H1 (cell line): ENCODE results near the gene ALOX5. TPM values are rescaled to one million over a fixed set of nuclear protein-coding genes. Genes with fewer than 3 reads are reported as not detected.
"Not testable (repeated sequence)": the region's sequence is repeated elsewhere in the genome, so short reads cannot be mapped to it uniquely, and the experiment has no call there.

Source experiments
- CTCF ChIA-PET: fragments of 300-600 bp; sonication (Branson Sonifier 250); formaldehyde crosslinking; loops from one replicate; lab custom pipeline; 2021; ENCODE audit not compliant: partially characterized antibody; lab: Charles Lee
- POLR2A ChIA-PET: fragments of 300-600 bp; sonication (Branson Sonifier 250); formaldehyde crosslinking; loops from one replicate; lab custom pipeline; 2021; ENCODE audit warnings: inconsistent platforms; ENCODE audit not compliant: partially characterized antibody; lab: Charles Lee
- DNase-seq, 2 experiments: peaks; one replicate each; pipeline versions ENCODE4 v3.0.0 to v3.0.0-alpha.2; 2010 to 2022; ENCODE audit warnings: low spot score in 2 of 2, low read depth in 1 of 2, mixed read lengths in 1 of 2
- FAIRE-seq: peaks from 2 replicates; lab custom pipeline; 2011; peaks lifted over from hg19 to GRCh38; lab: Jason Lieb, UNC
- H2AFZ ChIP-seq: 2 replicates; pipeline ENCODE4 v1.8.1; 2012; ENCODE audit warnings: low read length, inconsistent platforms
- H2AK5ac ChIP-seq: 2 replicates; pipeline ENCODE4 v1.6.1; 2013; ENCODE audit warnings: low read depth, low read length
- H2BK120ac ChIP-seq: replicated peaks from 2 replicates; pipeline ENCODE3; 2013; ENCODE audit warnings: low read depth, low read length, inconsistent platforms
- H2BK12ac ChIP-seq: 2 replicates; pipeline ENCODE4 v1.6.1; 2013; ENCODE audit warnings: low read depth, low read length
- H2BK15ac ChIP-seq: 2 replicates; pipeline ENCODE4 v1.6.1; 2013; ENCODE audit warnings: low read length
- H2BK20ac ChIP-seq: 2 replicates; pipeline ENCODE4 v1.6.1; 2013; ENCODE audit warnings: low read length
- H2BK5ac ChIP-seq: 2 replicates; pipeline ENCODE4 v1.6.1; 2013; ENCODE audit warnings: low read depth, low read length
- H3K14ac ChIP-seq: 2 replicates; pipeline ENCODE4 v1.6.1; 2013; ENCODE audit warnings: inconsistent platforms; ENCODE audit not compliant: insufficient read length
- H3K18ac ChIP-seq: 2 replicates; pipeline ENCODE4 v1.6.1; 2013; ENCODE audit warnings: low read length; ENCODE audit errors: extremely low read depth
- H3K23ac ChIP-seq: 2 replicates; pipeline ENCODE4 v1.6.1; 2013; ENCODE audit warnings: inconsistent platforms; ENCODE audit not compliant: insufficient read length
- H3K23me2 ChIP-seq: 2 replicates; pipeline ENCODE4 v1.6.1; 2013; ENCODE audit warnings: low read depth, low read length
- H3K27ac ChIP-seq: 2 replicates; pipeline ENCODE4 v1.6.1; 2011; ENCODE audit warnings: low read depth, low read length, inconsistent platforms
- H3K27me3 ChIP-seq, 4 experiments: replicated peaks in 1 of 4; 1 replicate in 1 of 4; 2 replicates in 3 of 4; pipeline versions ENCODE4 v1.6.1 to v1.8.1; 2011 to 2013; ENCODE audit warnings: low read length in 3 of 4, mild to moderate bottlenecking in 3 of 4, inconsistent platforms in 2 of 4, mixed read lengths in 2 of 4, moderate library complexity in 1 of 4; ENCODE audit not compliant: control insufficient read depth in 3 of 4, insufficient read depth in 3 of 4; ENCODE audit errors: extremely low read depth in 1 of 4
- H3K36me3 ChIP-seq, 4 experiments: 2 replicates each; pipeline versions ENCODE4 v1.6.1 to v1.8.1; 2011 to 2013; ENCODE audit warnings: mild to moderate bottlenecking in 4 of 4, low read length in 3 of 4, moderate library complexity in 2 of 4, control low read depth in 1 of 4, inconsistent platforms in 1 of 4; ENCODE audit not compliant: insufficient read depth in 4 of 4, control insufficient read depth in 2 of 4
- H3K4ac ChIP-seq: replicated peaks from 2 replicates; pipeline ENCODE3; 2013; ENCODE audit warnings: low read length, low read depth, mixed read lengths, inconsistent platforms; ENCODE audit not compliant: insufficient read length
- H3K4me1 ChIP-seq, 4 experiments: replicated peaks in 1 of 4; 1 replicate in 1 of 4; 2 replicates in 3 of 4; pipeline versions ENCODE4 v1.6.1 to v1.8.1; 2011 to 2013; ENCODE audit warnings: low read length in 3 of 4, inconsistent platforms in 2 of 4, mixed read lengths in 1 of 4; ENCODE audit not compliant: insufficient read depth in 4 of 4, control insufficient read depth in 3 of 4
- H3K4me2 ChIP-seq, 2 experiments: 2 replicates each; pipeline versions ENCODE4 v1.6.1 to v1.8.1; 2011 to 2013; ENCODE audit warnings: low read depth in 2 of 2, low read length in 2 of 2, control low read depth in 1 of 2, inconsistent platforms in 1 of 2, mild to moderate bottlenecking in 1 of 2; ENCODE audit not compliant: insufficient read depth in 1 of 2
- H3K4me3 ChIP-seq, 4 experiments: fragments of 200-600, 300-600 bp in 1 of 4; sonication (generic), shearing (Covaris generic), sonication (Bioruptor Twin) in 1 of 4; 2 replicates each; pipeline versions ENCODE4 v1.5.1 to v1.8.1; 2011 to 2016; ENCODE audit warnings: low read length in 4 of 4, low read depth in 3 of 4, control low read depth in 2 of 4, inconsistent platforms in 2 of 4, mild to moderate bottlenecking in 2 of 4, mixed read lengths in 1 of 4, moderate library complexity in 1 of 4; ENCODE audit not compliant: insufficient read depth in 2 of 4; ENCODE audit errors: extremely low read depth in 1 of 4
- H3K56ac ChIP-seq: replicated peaks from 2 replicates; pipeline ENCODE3; 2013; ENCODE audit warnings: low read depth, mild to moderate bottlenecking, mixed read lengths, low read length, inconsistent platforms; ENCODE audit not compliant: insufficient read length
- H3K79me1 ChIP-seq: 2 replicates; pipeline ENCODE4 v1.6.1; 2013; ENCODE audit warnings: low read depth, low read length, control low read depth
- H3K79me2 ChIP-seq, 2 experiments: 2 replicates each; pipeline versions ENCODE4 v1.6.1 to v1.8.1; 2012 to 2013; ENCODE audit warnings: low read length in 2 of 2, mild to moderate bottlenecking in 2 of 2, inconsistent platforms in 1 of 2; ENCODE audit not compliant: insufficient read depth in 2 of 2, control insufficient read depth in 1 of 2
- H3K9ac ChIP-seq, 4 experiments: replicated peaks in 1 of 4; 1 replicate in 1 of 4; 2 replicates in 3 of 4; pipeline versions ENCODE4 v1.6.1 to v1.8.1; 2011 to 2013; ENCODE audit warnings: low read depth in 3 of 4, low read length in 3 of 4, control low read depth in 2 of 4, mild to moderate bottlenecking in 2 of 4, moderate library complexity in 2 of 4, inconsistent platforms in 1 of 4; ENCODE audit errors: extremely low read depth in 1 of 4
- H3K9me3 ChIP-seq, 2 experiments: 2 replicates each; pipeline versions ENCODE4 v1.6.1 to v1.8.1; 2012 to 2013; ENCODE audit warnings: mild to moderate bottlenecking in 2 of 2, moderate library complexity in 2 of 2, control low read depth in 1 of 2, inconsistent platforms in 1 of 2, low read depth in 1 of 2, low read length in 1 of 2, mixed read lengths in 1 of 2; ENCODE audit not compliant: insufficient read depth in 2 of 2
- H4K20me1 ChIP-seq, 2 experiments: replicated peaks in 1 of 2; 2 replicates each; pipeline versions ENCODE3 to v1.8.1; 2011 to 2013; ENCODE audit warnings: inconsistent platforms in 2 of 2, low read length in 2 of 2, mild to moderate bottlenecking in 1 of 2; ENCODE audit not compliant: insufficient read depth in 2 of 2, control insufficient read depth in 1 of 2
- H4K5ac ChIP-seq: 2 replicates; pipeline ENCODE4 v1.6.1; 2013; ENCODE audit warnings: low read length, low read depth, mixed read lengths, inconsistent platforms; ENCODE audit not compliant: insufficient read length
- H4K8ac ChIP-seq: 2 replicates; pipeline ENCODE4 v1.8.0; 2013; ENCODE audit warnings: mild to moderate bottlenecking, moderate library complexity, low read length, inconsistent platforms; ENCODE audit not compliant: insufficient read depth; ENCODE audit errors: extremely low read depth
- H4K91ac ChIP-seq: replicated peaks from 2 replicates; pipeline ENCODE3; 2013; ENCODE audit warnings: low read length, mixed read lengths, inconsistent platforms; ENCODE audit not compliant: insufficient read length
- WGBS, 2 experiments: shearing (Covaris generic) in 1 of 2; methylation state at CpG; one replicate each; pipeline versions ENCODE4 v1.1.6 to v1.1.7; 2013 to 2015; ENCODE audit warnings: low lambda C conversion rate in 2 of 2, mixed read lengths in 2 of 2, inconsistent platforms in 1 of 2, low coverage in 1 of 2, missing lambda C conversion rate in 1 of 2; ENCODE audit not compliant: insufficient replicate concordance in 2 of 2, insufficient coverage in 1 of 2, insufficient read length in 1 of 2; ENCODE audit errors: extremely low coverage in 1 of 2, missing lambda C conversion rate in 1 of 2; 5-methylcytosine and 5-hydroxymethylcytosine counted together
- polyA plus RNA-seq, 7 experiments: library from polyadenylated mRNA; depleted of rRNA in 3 of 7; stranded (reverse) in 5 of 7; unstranded in 2 of 7; fragments of >200 nt in 5 of 7; fragments of 200-250 nt in 2 of 7; gene quantifications; 1 replicate in 5 of 7; 2 replicates in 1 of 7; 4 replicates in 1 of 7; pipeline versions ENCODE4 v1.2.1 to v1.2.3, GENCODE V29; 2011 to 2013; ENCODE audit warnings: missing spikeins in 2 of 7, mixed read lengths in 2 of 7
- total RNA-seq: library from RNA; stranded (reverse); fragmentation: NEBNext Ultra II Directional; extraction: Animal tissue kit (Norgen Biotek cat#: 25700); gene quantifications from 2 replicates; pipeline ENCODE4 v1.2.1, GENCODE V29; 2021

Gene ALOX5
- total and polyA plus RNA-seq, 2 of the 8 experiments (the other 6 are each of a cell fraction or from before 2014, with no cell fraction given), result 1.6 to 3.8 TPM

- H3K4ac ChIP-seq, H2BK120ac ChIP-seq, H3K23ac ChIP-seq, H4K91ac ChIP-seq, H3K36me3 ChIP-seq, H2BK12ac ChIP-seq, H4K8ac ChIP-seq, H3K14ac ChIP-seq, H3K27ac ChIP-seq, H2BK15ac ChIP-seq, H3K18ac ChIP-seq, H3K9me3 ChIP-seq, H3K79me2 ChIP-seq, H4K20me1 ChIP-seq, H3K9ac ChIP-seq, POLR2A ChIA-PET, H2BK20ac ChIP-seq, DNase-seq, H3K4me2 ChIP-seq, H4K5ac ChIP-seq, H3K27me3 ChIP-seq, FAIRE-seq, H2BK5ac ChIP-seq, CTCF ChIA-PET, H3K56ac ChIP-seq, H3K79me1 ChIP-seq, H2AFZ ChIP-seq, H2AK5ac ChIP-seq, H3K4me3 ChIP-seq: not testable (repeated sequence)
- 57% methylated on average over 1 of the region's 5 CpGs; no CpG with 5 or more reads in 1 of the 2 experiments for WGBS, 2 experiments
- peaks cover 0 to 10% (median 6%) of the 10 kb centered on the region in 4 experiments; a peak in 6 of 7 replicates for H3K4me1 ChIP-seq
- H3K23me2 ChIP-seq, result peaks cover 16% of the 10 kb centered on the region; the same call in 1 of the 2 replicates
Observed at GRCh38 chr10:45415062-45415461, 41.0 kb downstream of the ALOX5 start.
